Activated B cell treated with CpG ODN at 0.5 μM for 24 hours (primary cell): Measurements from ENCODE around the gene SEPTIN10. TPM values are rescaled to one million over a fixed set of nuclear protein-coding genes. Genes with fewer than 3 reads are reported as not detected.

Source experiments
- ATAC-seq: fragments of 200-7000 bp; cut with Tn5 transposase; one replicate; pipeline ENCODE4 v1.10.0; 2021; ENCODE audit warnings: low read depth, mild to moderate bottlenecking, moderate library complexity
- CTCF ChIA-PET: fragments of 350-600 bp; sonication (Branson Sonifier 250); formaldehyde crosslinking; loops from one replicate; lab custom pipeline; 2021; ENCODE audit warnings: antibody characterized with exemption; lab: Charles Lee
- POLR2A ChIA-PET: fragments of 350-600 bp; sonication (Branson Sonifier 250); formaldehyde crosslinking; loops from one replicate; lab custom pipeline; 2021; ENCODE audit warnings: antibody characterized with exemption; lab: Charles Lee
- DNase-seq: peaks from one replicate; pipeline ENCODE4 v3.0.0; 2022
- H3K27ac Mint-ChIP-seq: one replicate; pipeline ENCODE4 v1.8.0; 2020; ENCODE audit warnings: mixed read lengths
- H3K27me3 Mint-ChIP-seq: one replicate; pipeline ENCODE4 v1.8.0; 2021; ENCODE audit warnings: mixed read lengths
- H3K36me3 Mint-ChIP-seq: one replicate; pipeline ENCODE4 v1.8.0; 2021; ENCODE audit warnings: low read depth, mixed read lengths
- H3K4me1 Mint-ChIP-seq: one replicate; pipeline ENCODE4 v1.8.0; 2021; ENCODE audit warnings: mixed read lengths
- H3K4me3 Mint-ChIP-seq: one replicate; pipeline ENCODE4 v1.8.0; 2020; ENCODE audit warnings: mild to moderate bottlenecking, mixed read lengths
- H3K9me3 Mint-ChIP-seq: one replicate; pipeline ENCODE4 v1.8.0; 2020; ENCODE audit warnings: mixed read lengths
- intact Hi-C: fragments of 100-400 bp; cut with micrococcal nuclease; formaldehyde crosslinking; loops from one replicate; pipeline ENCODE4 v1.15.1; 2024
- total RNA-seq: library from RNA; stranded (reverse); gene quantifications from 2 replicates; pipeline ENCODE4 v1.2.3, GENCODE V29; 2022
- TF ChIP-seq, protein P1 (sequence below): fragments of 200-600 bp; IDR thresholded peaks from one replicate; pipeline ENCODE4 v1.8.0; 2022; ENCODE audit warnings: antibody characterized with exemption, mild to moderate bottlenecking

SEPTIN10 gene
- total RNA-seq, 1 donor from 2014 or later = 0.35 TPM

DNA sequence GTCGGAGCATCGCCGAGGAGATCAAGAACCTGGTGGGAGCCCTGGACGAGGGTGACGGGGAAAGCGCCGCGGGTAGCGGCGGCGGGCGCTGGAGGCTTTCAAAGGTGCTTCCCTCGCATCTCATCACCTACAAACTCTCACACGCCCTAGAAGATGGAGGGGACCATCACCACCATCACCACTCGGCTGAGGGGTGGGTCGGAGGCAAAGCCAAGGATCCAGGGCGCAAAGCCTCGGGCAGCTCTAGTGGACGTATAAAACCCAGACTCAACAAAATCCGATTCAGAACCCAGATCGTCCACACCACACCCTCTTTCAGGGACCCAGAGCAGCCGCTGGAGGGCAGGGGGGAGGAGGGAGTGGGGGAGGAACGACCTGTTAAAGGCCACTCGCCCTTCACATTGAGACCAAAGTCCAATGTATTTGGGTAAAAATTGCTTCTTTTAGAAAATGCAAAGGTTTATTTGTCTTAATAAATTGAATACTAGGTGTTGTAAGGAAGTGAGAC, 1.9 kb upstream of the SEPTIN10 start:
- ATAC-seq = no peak
- ChIA-PET POLR2A (no interaction called here), CTCF (no interaction called here)
- TF ChIP-seq, protein P1, sequence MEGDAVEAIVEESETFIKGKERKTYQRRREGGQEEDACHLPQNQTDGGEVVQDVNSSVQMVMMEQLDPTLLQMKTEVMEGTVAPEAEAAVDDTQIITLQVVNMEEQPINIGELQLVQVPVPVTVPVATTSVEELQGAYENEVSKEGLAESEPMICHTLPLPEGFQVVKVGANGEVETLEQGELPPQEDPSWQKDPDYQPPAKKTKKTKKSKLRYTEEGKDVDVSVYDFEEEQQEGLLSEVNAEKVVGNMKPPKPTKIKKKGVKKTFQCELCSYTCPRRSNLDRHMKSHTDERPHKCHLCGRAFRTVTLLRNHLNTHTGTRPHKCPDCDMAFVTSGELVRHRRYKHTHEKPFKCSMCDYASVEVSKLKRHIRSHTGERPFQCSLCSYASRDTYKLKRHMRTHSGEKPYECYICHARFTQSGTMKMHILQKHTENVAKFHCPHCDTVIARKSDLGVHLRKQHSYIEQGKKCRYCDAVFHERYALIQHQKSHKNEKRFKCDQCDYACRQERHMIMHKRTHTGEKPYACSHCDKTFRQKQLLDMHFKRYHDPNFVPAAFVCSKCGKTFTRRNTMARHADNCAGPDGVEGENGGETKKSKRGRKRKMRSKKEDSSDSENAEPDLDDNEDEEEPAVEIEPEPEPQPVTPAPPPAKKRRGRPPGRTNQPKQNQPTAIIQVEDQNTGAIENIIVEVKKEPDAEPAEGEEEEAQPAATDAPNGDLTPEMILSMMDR = no peak
- H3K27ac Mint-ChIP-seq = no peak overlapping the region
- peaks cover 3% of the 10 kb centered on the region for H3K36me3 Mint-ChIP-seq
- peaks cover 15% of the 10 kb centered on the region for H3K4me1 Mint-ChIP-seq
- DNase-seq = no peak
- peak overlapping the region; percentile 24 for H3K4me3 Mint-ChIP-seq
- H3K9me3 Mint-ChIP-seq = peaks cover 2% of the 10 kb centered on the region
- intact Hi-C loops = no loop called here
- H3K27me3 Mint-ChIP-seq = peaks cover 53% of the 10 kb centered on the region

DNA sequence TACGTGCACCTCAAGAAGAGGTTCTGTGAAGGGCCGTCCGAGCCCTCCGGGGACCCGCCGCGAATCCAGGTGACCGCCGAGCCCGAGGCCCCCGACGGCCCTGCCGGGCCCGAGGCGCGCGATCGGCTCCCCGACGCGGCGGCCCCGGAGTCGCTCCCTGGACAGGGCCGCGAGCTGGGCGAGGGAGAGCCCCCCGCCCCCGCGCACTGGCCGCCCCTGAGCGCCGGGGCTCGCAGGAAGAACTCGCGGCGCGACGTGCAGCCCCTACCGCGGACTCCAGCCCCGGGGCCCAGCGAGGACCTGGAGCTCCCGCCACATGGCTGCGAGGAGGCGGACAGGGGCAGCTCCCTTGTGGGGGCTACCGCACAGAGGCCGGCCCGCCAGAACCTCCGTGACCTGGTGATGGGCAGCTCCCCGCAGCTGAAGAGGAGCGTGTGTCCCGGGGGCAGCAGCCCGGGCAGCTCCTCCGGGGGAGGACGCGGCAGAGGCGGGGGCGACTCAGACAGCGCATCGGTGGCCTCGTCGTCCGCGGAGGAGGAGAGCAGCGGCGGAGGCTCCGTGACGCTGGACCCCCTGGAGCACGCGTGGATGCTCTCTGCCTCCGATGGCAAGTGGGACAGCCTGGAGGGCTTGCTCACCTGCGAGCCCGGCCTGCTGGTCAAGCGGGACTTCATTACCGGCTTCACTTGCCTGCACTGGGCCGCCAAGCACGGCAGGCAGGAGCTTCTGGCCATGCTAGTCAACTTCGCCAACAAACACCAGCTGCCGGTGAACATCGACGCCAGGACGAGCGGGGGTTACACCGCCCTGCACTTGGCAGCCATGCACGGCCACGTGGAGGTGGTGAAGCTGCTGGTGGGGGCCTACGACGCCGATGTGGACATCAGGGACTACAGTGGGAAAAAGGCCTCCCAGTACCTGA, 1.2 kb upstream of the SEPTIN10 start:
- intact Hi-C loops = loop anchor here (5.0 kb wide), 1 partner anchor 1168 kb away; the partner anchor contains the start of gene GCC2
- TF ChIP-seq, protein P1 = no peak
- H3K27ac Mint-ChIP-seq = no peak overlapping the region
- peaks cover 55% of the 10 kb centered on the region for H3K27me3 Mint-ChIP-seq
- POLR2A ChIA-PET = no interaction called here
- peaks cover 3% of the 10 kb centered on the region for H3K36me3 Mint-ChIP-seq
- no peak for ATAC-seq
- H3K9me3 Mint-ChIP-seq = peaks cover 2% of the 10 kb centered on the region
- H3K4me3 Mint-ChIP-seq = no peak overlapping the region
- DNase-seq = no peak
- CTCF ChIA-PET = no interaction called here
- peaks cover 15% of the 10 kb centered on the region for H3K4me1 Mint-ChIP-seq

DNA sequence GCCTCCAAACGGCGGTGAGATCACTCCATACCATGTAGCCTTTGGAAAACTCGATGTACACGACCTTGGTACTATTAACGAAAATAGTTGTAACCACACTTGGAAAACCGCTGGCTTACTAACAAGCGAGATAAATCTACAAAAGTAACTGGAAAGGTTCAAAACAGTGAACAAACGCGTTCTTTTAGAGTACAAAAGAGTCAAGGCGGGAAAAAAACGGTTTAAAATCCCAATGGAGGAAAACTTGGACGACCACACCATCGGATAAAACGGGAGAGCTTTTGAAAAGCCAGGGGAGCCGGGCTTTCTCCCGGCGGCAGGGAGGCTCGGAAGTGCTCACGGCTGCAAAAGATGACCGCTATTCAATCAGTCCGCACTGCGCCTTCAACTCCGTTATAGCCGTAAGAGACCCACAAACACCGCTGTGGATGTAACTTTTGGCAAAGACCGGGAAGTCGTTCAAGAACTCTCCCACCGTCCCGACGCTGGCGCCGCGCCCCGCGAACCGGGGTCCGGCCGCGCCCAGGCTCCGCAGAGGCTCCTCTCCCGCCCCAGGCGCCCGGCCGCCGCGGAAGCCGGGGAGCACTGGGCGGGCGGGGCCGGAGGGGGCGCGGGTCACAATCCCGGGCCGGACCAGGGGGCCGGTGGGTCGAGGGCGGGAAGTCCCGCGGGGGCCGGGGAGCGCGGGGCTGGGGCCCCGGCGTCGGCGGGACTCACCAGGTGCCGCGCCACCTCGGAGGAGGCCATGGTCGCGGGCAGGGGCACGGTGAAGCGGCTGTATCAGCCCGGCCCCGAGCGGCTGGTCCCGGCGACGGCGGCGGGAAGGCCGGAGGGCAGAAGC, 465 bp downstream of the SEPTIN10 start:
- Mint-ChIP-seq H3K27me3 (peaks cover 57% of the 10 kb centered on the region), H3K4me3 (peak overlapping the region; percentile 85), H3K4me1 (peaks cover 15% of the 10 kb centered on the region), H3K9me3 (peaks cover 8% of the 10 kb centered on the region), H3K36me3 (peaks cover 3% of the 10 kb centered on the region), H3K27ac (peak overlapping the region; percentile 9)
- intact Hi-C loops = loop anchor here (5.0 kb wide), 1 partner anchor 1166 kb away; the partner anchor contains the start of gene GCC2
- TF ChIP-seq, protein P1 = no peak
- CTCF ChIA-PET = no interaction called here
- DNase-seq (no peak), ATAC-seq (no peak)
- POLR2A ChIA-PET = no interaction called here

DNA sequence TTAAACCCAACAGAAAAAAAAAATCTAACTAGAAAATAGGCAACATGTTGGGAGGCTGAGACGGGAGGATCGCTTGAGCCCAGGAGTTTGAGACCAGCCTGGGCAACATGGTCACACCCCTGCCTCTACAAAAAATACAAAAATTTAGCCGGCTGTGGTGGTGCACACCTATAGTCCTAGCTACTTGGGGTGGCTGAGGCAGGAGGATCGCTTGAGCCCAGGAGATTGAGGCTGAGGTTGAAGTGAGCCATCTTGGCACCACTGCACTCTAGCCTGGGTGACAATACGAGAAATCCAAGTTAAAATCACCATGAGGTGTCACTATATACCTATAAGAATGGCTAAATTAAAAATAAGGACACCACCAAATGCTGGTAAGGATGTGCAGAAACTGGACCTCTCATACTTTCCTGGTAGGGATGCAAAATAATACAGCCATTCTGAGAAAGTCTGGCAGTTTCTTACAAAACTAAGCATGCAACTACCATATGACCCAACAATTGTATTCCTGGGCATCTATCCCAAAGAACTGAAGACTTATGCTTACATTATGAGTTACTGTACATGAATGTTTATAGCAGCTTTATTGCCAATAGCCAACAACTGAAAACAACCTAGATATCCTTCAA, 2.2 kb downstream of the SEPTIN10 start:
- Mint-ChIP-seq H3K27ac (no peak overlapping the region), H3K4me1 (peaks cover 15% of the 10 kb centered on the region), H3K4me3 (no peak overlapping the region), H3K36me3 (peaks cover 3% of the 10 kb centered on the region), H3K27me3 (peaks cover 52% of the 10 kb centered on the region), H3K9me3 (peaks cover 8% of the 10 kb centered on the region)
- ChIA-PET POLR2A (no interaction called here), CTCF (no interaction called here)
- no peak for DNase-seq
- no peak for ATAC-seq
- TF ChIP-seq, protein P1 = no peak
- intact Hi-C loops = loop anchor here (5.0 kb wide), 1 partner anchor 1164 kb away; the partner anchor contains the start of gene GCC2
